HS-5 (cell line): ENCODE data around the gene CPSF4L.
"Not testable (repeated sequence)": the region's sequence is repeated elsewhere in the genome, so short reads cannot be mapped to it uniquely, and the experiment has no call there.

Experiments
- DNase-seq: peaks from one replicate; pipeline ENCODE4 v3.0.0-alpha.2; 2012; ENCODE audit warnings: low read depth

The CPSF4L gene

DNA sequence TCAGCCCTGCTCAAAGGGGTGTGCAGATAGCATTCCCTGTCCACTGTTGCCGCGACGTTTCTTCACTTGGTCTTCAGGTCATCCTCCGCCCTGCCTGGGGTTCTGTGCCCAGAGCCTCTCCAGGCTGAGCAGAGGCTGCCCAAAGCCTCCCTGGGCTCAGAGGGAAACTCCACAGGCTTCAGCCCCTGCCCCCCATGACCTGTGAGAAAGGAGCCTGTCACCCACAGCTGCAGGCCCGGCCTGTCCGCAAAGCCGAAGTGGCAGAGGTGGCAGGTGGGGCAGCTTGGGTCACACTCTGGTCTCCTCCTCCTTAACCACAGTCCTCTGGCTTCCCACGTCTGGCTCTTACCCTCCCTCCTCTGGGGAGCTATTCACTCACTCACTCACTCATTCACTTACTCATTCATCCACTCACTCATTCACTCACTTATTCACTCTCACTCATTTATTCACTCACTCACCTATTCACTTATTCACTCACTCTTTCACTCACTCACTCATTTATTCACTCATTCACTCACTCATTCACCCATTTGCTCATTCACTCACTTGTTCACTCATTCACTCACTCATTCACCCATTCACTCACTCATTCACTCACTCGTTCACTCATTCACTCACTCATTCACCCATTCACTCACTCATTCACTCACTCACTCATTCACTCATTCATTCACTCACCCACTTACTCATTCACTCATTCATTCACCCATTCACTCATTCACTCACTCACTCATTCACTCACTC lies 7.1 kb upstream of the CPSF4L start:
- DNase-seq: no peak

DNA sequence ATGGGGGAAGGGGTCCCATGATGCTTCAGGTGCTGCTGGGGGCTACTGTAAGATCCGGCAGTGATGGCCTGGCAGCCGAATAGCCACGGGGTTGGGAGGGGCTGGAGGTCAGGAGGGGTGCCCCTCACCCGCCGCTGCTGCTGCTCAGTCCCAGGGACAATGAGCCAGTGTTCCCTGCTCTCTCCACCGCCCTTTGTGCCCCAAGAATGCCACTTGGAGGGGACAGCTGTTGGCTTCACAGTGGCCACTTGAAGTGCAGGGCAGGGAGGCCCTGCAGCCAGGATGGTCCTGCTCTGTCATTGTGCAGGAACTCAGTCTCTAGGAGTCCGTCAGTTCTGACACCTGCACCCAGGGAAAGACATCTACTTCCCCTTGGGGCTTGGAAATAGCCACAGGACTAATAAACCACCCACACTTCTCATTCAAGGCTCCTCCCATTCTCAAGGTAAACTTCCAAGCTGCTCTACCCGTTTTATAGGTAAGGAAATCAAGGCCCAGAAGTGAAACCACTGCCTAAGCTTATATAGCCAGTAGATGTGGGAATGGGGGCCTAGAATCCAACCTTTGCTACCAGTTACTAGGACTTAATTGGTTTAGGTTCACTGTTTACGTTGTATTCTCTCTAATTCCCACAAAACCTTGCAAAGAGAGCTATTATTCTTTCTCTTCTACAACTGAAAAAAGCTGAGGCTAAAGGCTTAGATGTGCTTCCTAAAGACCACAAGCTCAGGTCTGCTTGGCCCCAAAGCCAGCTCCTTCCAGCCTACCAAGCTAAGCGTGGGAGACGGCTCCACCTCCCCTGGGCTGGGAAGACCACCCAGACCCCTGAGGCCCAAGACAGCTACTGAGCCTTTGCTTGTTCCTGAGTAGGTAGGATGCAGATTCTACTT lies 6.2 kb upstream of the CPSF4L start:
- DNase-seq: no peak

GRCh38 chr17:73266796-73267195 lies 5.1 kb upstream of the CPSF4L start:
- DNase-seq: no peak

DNA sequence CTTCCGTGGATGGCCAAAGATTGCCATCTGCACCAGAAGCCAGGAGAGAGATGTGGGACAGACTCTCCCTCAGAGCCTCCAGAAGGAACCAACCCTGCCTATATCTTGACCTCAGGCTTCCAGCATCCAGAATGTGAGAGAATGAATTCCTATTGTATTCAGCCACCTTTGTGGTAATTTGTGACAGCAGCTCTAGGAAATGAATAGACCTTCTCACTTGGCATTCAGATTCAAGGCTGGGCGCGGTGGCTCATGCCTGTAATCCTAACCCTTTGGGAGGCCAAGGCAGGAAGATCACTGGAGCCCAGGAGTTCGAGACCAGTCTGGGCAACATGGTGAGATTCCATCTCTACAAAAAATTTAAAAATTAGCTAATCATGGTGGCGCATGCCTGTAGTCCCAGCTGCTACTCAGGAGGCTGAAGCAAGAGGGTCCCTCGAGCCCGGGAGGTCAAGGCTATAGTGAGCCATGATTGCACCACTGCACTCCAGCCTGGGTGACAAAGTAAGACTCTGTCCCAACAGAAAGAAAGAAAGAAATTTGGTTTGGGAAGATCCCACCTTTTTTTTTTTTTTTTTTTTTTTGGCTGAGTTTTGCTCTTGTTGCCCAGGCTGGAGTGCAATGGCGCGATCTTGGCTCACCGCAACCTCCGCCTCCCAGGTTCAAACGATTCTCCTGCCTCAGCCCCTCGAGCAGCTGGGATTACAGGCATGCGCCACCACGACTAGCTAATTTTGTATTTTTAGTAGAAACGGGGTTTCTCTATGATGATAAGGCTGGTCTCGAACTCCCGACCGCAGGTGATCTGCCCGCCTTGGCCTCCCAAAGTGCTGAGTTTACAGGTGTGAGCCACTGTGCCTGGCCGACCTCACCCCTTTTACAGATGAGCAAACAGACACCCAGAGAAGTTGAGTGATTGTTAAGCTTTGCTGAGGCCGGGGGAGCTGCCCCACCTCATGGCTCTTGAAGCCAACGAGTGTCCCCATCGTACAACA lies 4.3 kb upstream of the CPSF4L start:
- no peak for DNase-seq

DNA sequence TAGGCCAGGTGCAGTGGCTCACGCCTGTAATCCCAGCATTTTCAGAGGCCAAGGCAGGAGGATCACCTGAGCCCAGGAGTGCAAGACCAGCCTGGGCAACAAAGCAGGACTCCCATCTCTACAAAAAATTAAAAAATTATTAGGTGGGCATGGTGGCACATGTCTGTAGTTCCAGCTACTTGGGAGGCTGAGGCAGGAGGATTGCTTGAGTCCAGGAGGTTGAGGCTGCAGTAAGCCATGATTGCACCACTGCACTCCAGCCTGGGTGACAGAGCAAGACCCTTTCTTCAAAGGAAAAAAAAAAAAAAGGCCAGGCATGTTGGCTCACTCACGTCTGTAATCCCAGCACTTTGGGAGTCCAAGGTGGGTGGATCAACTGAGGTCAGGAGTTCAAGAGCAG lies 2.8 kb upstream of the CPSF4L start:
- not testable (repeated sequence) for DNase-seq

DNA sequence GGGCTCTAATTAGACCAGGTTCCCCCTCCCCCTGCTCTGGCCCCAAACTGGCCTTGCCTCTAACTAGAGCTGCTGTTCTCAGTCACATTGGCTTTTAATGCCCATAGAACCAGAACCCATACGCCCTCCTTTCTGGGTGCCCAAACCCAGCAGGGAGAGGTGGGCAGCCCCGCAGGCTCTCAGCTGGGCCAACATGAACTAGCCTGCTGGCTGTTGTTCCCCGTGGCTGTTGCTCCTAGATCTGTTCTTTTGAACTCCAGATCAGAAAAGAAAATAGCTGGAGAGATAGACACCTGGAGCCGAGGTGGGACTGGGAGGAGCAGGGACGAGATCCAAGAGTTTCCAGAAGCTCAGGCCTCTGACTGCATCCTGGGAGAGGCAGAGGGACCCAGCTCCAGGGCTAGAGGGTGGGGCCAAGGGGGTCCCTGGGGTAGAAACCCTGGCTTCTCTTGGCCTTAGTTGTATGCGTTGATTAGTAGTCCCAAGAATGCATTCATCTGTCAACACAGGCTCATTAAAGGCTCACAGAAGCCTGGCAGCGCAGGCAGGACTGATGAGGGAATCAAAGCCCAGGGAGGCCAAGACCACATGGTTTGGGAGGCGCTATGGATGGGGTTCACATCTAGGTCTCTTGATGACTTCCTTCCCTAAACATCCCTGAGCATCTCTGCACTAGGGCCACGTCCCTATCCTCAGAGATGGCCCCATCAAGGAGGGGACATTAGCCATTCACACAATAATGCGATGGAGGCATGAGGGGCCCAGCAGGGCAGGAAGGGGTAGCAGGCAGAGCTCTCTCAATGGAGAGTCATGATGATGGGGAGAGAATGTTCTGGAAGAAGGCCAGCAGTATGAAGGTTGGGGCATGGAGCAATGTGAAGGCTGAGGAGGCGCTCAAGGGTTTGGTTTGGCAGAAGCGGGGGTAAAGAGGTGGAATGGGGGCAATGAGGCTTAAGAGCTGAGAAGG lies 1.3 kb upstream of the CPSF4L start:
- DNase-seq: no peak

DNA sequence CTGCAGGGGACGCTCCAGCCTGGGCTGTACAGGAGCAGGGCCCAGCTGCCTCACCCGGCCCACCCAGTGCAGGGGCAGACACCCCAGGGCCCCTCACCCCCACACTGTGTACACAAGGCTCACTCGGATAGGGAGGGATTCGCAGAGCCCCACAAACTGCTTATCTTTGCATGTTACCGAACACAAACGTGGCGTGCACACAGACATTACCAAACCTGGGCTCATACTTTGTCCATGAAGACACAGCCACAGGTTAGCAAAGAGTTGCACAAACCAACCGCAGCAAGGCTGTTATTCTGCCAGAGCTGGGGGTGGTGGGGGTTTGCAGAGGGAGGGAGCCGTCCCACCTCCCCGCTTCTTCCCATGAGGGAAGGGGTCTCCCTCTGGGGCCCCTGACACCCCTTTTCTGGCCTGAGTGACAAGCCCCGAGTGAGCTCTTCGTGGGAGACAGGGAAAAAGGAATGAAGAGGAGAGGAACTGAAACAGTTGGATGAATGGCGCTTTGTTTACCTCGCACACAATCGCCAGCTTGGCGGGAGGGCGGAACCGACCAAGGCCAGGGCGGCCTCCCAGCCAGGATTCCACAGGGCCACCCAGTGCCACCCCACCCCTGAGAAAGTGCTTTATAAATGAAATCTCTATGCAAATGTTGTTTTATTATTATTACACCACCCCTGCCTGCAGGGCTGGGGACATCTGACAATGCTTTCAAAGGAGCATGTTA lies 434 bp upstream of the CPSF4L start:
- DNase-seq: no peak

DNA sequence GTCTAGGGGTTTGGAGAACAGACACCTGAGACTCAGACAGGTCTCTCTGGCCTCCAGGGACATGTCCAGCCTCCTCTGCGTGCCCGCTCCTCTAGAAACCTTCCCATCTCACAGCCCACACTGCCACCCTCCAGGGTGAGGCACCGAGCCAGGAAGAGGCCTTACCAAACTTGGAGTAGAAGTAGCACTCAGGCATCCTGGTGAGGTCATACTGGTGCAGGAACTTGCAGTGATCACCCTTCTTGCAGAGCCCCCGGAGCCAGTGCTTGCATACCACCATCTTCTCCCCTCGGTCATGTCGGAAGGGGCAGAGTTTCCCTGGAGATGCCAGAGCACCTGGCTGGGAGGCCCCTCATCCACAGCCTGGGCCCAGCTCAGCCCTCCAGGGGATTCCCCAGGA lies 4.2 kb downstream of the CPSF4L start:
- DNase-seq: no peak

DNA sequence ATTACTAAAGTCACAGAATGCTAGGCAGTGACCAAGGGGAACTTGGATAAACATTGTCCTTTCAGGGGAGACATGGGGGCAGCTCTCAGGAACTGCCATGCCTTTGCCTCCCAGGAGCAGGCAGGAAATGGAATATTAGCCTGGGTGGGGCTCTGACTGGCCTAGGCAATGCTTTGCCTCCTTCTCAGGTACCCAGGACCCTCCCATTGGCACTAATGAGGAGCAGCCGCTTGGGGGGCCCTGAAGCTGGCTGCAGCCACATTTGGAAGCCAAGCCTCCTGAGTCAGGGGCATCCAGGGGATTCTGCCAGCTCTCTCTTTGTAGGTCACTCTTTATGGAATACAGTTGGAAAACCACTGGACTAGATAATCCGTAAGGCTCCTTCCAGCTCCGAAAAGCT lies 5.5 kb downstream of the CPSF4L start:
- DNase-seq: no peak

DNA sequence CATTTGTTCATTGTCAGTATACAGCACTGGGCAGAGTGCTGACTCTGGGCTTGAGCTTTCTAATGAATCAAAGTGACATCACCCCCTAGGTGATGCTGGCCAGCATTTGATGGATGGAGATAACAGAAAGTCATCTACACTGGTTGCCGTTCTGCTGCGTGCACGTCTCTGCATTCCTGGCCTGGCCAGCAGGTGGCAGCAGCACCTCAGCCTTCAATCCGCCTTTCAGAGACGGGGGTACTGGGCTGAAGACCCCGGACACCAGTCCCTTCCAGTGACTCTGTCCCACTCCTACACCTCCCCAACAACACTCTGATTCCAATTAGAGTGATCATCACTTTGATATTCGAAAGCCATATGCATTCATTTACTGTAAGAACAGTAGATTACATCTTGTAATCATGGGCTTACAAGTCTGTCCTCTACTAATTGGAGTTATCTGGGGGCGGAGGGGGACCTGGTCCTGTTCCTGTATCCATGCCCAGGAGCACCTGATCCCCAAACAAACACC lies 6.0 kb downstream of the CPSF4L start:
- no peak for DNase-seq

GRCh38 chr17:73251871-73252270 lies 9.8 kb downstream of the CPSF4L start:
- no peak for DNase-seq

DNA sequence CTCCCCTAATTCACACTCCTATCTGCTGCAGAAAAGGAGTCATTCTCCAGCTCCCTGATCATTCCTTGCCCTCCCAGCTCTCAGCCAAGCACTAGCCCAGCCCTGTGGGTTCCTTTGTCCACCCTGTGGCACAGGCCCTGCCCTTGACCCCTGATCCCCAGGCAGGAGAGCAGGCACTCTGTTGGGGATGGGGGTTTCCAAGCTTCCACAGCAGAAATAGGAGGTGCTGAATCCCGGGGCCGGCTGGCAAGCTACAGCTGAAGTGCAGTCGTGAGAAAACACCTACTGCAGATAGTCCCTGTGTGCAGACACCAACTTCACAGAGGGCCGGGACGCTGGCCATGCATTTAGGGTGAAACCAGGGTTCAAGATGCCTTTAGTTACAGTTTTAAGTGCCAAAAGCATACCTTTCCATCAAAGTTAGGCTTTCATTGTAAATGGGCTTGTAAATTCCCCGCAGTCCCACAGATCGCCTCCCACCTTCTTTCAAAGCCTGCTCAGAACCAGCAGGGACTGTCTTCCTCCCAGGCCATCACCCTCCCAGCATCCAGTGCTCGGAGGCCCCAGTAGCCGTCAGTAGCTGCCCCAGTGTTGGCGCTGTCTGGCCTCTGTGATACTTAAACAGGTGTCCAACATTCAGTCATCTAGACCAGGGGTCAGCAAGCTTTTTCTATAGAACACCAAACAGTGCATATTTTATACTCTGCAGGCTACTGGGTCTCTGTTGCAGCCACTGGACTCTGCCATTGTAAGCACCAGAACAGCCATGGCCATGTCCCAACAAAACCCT lies 10.6 kb downstream of the CPSF4L start:
- DNase-seq: no peak

DNA sequence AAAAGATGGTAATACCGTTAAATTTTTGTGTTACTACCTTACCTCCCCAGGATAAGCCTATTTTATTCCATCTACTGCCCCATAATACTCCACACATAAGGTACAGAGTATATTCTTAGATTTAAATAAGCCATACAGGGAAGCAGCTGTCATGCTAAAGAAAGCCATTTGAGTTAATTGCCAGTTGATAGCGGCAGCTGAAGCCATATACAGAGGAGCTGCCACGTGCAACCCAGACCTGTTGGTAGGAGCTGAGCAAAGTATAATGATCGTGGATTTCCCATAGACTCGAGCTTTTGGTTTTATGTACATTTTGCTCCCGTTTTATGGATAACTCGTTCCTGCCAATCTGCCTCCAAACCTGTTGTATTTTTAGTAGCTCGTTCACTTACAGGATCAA lies 12.0 kb downstream of the CPSF4L start:
- DNase-seq: no peak

- DNase-seq: no peak
Observed at GRCh38 chr17:73248532-73248931, 13.1 kb downstream of the CPSF4L start.

- no peak for DNase-seq
Observed at GRCh38 chr17:73247726-73248125, 14.0 kb downstream of the CPSF4L start.

- no peak for DNase-seq
Observed at GRCh38 chr17:73240561-73240960, 21.1 kb downstream of the CPSF4L start.

- no peak for DNase-seq
Observed at GRCh38 chr17:73237714-73238113, 24.0 kb downstream of the CPSF4L start.

GRCh38 chr17:73234736-73235135 lies 26.9 kb downstream of the CPSF4L start:
- DNase-seq: no peak
